Measurements from ENCODE around the gene ARPC1B.
"Not testable (repeated sequence)": the region's sequence is repeated elsewhere in the genome, so short reads cannot be mapped to it uniquely, and the experiment has no call there.

The ARPC1B gene

GRCh38 chr7:99431756-99432540 is 57.4 kb downstream of the ARPC1B start:
- H3K4me3 ChIP-seq (ENCODE audit: low read depth, low read length); DNase-seq (ENCODE audit: low read depth): not testable (repeated sequence)

- no peak overlapping the region for H3K4me3 ChIP-seq (ENCODE audit: low read depth, low read length)
- DNase-seq (ENCODE audit: low read depth): no peak
Observed at GRCh38 chr7:99433158-99433557, 58.6 kb downstream of the ARPC1B start.

- DNase-seq (ENCODE audit: low read depth): no peak
- peak overlapping the region; percentile 92 for H3K4me3 ChIP-seq (ENCODE audit: low read depth, low read length)
Observed at GRCh38 chr7:99437946-99438572, 63.5 kb downstream of the ARPC1B start.

GRCh38 chr7:99438573-99439480 is 64.3 kb downstream of the ARPC1B start, which contains the start of the genes CPSF4 and PTCD1:
Gene CPSF4, plus strand, starts transcription at chr7:99438943. Its CDS starts 140 bp downstream, at chr7:99439083.
Gene PTCD1, minus strand, starts transcription at chr7:99438798. Its CDS starts 3,556 bp downstream, at chr7:99435242.
- peak; percentile 83 for DNase-seq (ENCODE audit: low read depth)
- peak within 1 kb of the TSS; percentile 92 for H3K4me3 ChIP-seq (ENCODE audit: low read depth, low read length)

GRCh38 chr7:99440195-99440594 is 65.7 kb downstream of the ARPC1B start:
- H3K4me3 ChIP-seq (ENCODE audit: low read depth, low read length): peak overlapping the region; percentile 92
- no peak for DNase-seq (ENCODE audit: low read depth)

Measured in skeletal muscle cell (primary cell).